ENCODE results near the gene CDK1.
A peak's percentile ranks its signal among the peaks of the same experiment; 100 is the strongest.
"Not testable (repeated sequence)": the region's sequence is repeated elsewhere in the genome, so short reads cannot be mapped to it uniquely, and the experiment has no call there.

The CDK1 gene

DNA sequence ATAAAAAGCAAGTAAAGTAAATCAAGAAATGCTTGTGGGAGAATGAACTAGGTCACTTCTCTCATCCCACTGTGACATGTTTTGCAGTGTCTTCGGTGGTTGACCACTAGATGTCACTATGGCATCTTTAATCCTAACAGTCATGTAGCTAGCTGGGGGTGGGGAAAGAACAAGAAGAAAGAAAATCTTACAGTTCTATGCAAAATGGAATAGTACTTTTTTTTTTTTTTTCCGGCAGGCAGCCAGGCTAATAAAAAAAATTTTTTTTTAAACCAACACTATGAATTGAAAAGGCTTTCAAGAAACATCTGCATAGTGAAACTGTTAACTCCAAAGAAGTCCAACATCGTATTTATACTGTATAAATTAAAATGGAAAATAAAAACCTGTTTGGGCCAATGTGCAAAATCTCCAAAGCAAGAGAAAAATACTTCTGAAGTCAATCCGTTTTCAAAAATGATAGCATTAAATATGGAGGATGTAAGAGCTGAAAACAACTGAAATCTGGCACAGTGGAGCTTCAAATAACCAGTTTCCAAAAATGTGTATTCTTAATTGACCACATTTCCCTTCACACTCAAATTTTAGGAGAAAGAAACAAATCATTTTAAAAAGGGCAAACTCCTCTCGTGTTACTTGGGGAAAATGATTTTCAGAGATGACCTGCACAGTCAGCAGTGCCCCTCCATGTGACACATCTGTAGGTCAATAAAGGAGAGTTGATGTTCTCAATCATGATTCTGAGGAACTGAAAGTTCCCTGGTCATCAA, 38.5 kb downstream of the CDK1 start:
- DNase-seq (ENCODE audit: low read depth in 2 of 2): peak; percentile 74 to 78

GRCh38 chr10:60817398-60817805, 39.1 kb downstream of the CDK1 start:
- DNase-seq (ENCODE audit: low read depth in 2 of 2): no peak

GRCh38 chr10:60818134-60818770, 40.0 kb downstream of the CDK1 start:
- DNase-seq (ENCODE audit: low read depth in 2 of 2): peak; percentile 63 to 65

DNA sequence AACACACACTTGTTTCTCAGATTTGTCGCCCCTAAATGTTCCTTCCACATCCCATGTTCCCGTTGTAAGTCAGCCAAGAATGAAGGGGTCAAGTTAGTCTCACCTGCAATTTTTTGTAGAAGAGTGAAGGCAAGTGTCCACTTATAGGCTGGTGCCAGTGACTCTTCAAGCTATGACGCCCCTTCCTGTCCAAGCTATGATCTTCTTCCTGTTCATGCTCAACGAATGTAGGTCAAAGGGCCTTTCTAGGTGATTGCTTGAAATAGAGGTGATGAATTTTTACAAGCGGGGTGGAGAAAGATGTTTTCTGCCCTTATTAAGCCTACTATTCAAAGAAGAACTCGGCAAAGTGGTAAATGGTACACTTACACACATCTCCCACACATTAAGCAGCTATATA, 41.0 kb downstream of the CDK1 start:
- DNase-seq (ENCODE audit: low read depth in 2 of 2): no peak

DNA sequence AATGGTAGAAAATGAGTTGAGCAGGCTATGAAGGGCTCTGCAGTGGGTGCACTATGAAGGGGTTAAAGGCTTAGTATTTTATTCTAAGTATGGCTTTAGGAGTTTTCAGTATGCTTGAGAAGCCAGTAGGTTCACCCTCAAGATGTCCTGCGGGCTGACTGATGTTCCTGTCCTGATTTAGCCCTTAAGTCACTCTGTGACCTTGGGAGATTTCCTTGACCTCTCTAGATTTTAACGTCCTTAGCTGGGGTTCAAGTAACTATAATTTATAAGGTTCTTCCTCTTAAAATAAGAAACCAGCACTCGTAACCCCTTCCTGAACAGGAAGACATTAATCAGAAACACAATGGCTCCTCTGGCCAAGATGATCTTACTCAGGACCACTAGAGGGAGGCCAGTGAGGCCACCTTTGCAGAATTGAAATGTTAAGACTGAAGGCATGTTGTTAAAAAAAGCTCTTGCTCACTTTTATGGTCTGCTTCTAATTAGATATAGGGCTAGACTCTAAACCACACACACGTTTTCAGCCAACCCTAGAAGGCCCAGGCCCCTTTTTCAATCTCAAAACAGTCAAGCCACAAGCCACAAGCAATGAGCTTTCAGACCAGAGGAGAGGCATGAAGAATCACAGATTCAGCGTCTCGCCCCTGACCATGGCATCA, 41.9 kb downstream of the CDK1 start:
- DNase-seq (ENCODE audit: low read depth in 2 of 2): peak; percentile 86 to 91

DNA sequence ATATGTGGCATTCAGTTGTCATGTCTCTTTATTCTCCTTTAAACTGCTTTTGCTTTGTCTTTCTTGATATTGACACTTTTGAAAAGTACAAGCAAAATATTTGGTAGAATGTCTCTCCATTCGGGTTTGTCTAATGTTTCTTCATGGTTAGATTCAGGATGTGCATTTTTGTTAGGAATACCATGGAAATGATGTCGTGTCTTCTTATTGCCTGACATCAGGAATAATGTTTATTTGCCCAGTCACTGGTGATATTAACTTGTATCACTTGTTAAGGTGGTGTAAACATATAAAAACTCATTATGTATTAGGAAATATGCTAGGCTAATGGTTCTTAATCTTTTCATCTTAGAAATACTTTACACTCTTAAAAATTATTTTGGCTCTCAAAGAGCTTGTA, 43.4 kb downstream of the CDK1 start:
- DNase-seq (ENCODE audit: low read depth in 2 of 2): no peak

DNA sequence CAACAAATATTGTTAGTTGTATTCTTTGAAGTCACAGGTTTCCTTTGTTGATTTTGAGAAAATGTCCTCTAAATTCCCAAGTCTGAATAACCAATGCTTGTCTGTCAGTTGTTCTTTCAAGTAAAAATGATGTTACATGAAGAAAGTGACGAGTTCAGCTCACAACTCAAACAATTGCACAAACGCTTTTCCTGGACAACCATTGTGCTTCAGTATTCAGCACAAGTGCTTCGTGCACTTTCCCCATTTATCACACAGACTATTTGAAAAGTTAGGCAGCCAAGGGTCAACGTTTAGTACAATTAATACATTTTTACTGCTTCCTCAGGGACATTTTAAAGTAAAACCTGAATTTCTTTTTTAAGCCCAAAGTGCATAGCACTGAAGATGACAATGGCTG, 44.5 kb downstream of the CDK1 start:
- no peak for DNase-seq (ENCODE audit: low read depth in 2 of 2)

DNA sequence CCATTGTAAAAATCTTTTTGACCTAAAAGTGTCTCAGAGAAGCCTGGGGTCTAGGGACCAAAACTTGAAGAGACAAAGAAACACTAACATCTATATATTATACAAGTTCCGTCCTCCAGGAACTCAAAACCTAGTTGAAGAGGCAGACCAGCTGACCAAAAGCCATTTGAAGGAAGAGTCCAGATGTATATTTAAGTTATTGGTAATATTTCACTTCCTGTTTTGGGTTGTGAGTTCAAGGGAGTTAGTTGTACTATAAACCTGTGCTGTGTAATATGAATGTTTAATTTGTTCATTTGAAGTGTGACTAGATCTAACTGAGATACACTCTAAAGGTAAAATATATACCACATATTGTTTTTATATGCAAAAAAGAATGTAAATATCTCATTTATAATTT, 45.0 kb downstream of the CDK1 start:
- no peak for DNase-seq (ENCODE audit: low read depth in 2 of 2)

- DNase-seq (ENCODE audit: low read depth in 2 of 2): no peak
These were observed 47.2 kb downstream of the CDK1 start for GRCh38 chr10:60825520-60825919.

DNA sequence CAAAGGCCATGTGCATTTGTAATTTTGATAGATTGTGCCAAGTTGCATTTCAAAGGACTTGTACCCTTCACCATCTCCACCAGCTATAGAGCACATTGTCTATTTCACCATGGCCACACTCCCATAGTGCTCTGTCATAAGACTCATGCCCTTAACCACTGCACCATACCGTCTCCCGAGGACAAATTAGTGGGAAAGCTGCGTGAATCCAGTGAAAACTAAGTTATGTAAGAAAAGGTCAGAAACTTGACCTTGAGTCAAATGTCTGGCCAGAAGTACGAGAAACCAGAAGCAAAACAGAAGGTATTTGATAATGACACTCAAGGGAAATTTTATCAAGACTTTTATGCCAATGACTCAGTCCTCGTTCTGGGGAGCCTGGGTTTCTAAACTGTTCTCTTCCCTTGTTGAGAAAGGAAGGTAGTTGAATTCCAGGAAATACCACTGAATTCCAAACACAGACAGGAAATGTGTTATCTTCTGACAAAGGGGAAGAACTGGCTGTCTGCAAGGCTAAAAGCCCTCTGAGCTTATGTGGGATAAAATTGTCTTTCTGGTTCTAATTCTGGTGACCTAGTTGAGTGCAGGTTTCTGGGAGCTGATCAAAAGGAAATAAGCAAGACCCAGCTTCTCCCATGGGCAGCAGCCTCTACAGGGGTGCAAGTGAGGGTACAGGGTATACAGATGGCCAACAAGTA, 49.7 kb downstream of the CDK1 start:
- peak; percentile 71 to 75 for DNase-seq (ENCODE audit: low read depth in 2 of 2)

- DNase-seq (ENCODE audit: low read depth in 2 of 2): no peak
These were observed 50.2 kb downstream of the CDK1 start for GRCh38 chr10:60828489-60828852.

- DNase-seq (ENCODE audit: low read depth in 2 of 2): not testable (repeated sequence)
These were observed 53.9 kb downstream of the CDK1 start for GRCh38 chr10:60832136-60832535.

GRCh38 chr10:60834401-60834800, 56.1 kb downstream of the CDK1 start:
- no peak for DNase-seq (ENCODE audit: low read depth in 2 of 2)

DNA sequence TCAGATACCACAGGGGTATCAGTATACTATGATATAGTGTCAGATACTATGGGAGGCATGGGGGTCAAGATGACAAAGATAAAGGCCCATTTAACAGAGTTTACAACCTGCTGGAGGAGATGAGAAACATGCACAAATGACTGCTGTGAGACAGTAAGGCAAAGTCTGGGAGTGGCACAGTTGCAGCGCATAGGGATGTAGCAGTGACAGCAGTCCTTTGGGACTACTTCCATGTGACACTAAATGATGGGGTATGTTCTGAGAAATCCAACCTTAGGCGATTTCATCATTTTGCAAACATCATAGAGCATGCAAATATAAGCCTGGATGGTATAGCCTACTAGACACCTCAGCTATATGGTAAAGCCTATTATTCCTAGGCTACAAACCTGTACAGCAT, 56.8 kb downstream of the CDK1 start:
- no peak for DNase-seq (ENCODE audit: low read depth in 2 of 2)

- not testable (repeated sequence) for DNase-seq (ENCODE audit: low read depth in 2 of 2)
These were observed 62.9 kb downstream of the CDK1 start for GRCh38 chr10:60841227-60841626.

DNA sequence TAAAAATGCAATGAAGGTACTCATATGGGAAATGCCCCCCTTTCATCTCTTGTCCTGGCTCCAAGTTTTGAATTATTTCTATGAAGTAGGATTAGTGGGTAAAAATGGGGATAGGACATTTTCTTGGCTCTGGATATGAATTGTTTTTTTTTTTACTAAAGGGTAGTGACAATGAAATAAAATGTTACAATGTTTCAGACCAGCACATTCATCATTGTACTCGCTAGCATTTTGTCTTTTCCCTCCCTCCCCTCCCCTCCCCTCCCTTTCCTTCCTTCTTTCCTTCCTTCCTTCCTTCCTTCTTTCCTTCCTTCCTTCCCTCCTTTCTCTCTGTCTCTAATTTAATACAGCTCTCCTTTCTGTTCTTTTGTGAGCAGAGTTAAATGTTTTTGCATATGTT, 64.4 kb downstream of the CDK1 start:
- DNase-seq (ENCODE audit: low read depth in 2 of 2): no peak
